Mucosa of rectum (tissue), 2 donors: ENCODE measurements around the gene SORBS2.

Source experiments
- H3K27ac ChIP-seq, 2 donors: one replicate each; pipeline ENCODE4 v1.7.0; 2013; ENCODE audit warnings: inconsistent platforms in 2 of 2, low read depth in 2 of 2, low read length in 2 of 2
- H3K27me3 ChIP-seq, 2 donors: one replicate each; pipeline ENCODE4 v1.7.0; 2013; ENCODE audit warnings: low read length in 2 of 2; ENCODE audit not compliant: control insufficient read depth in 2 of 2, insufficient read depth in 2 of 2
- H3K36me3 ChIP-seq, 2 donors: one replicate each; pipeline ENCODE4 v1.7.0; 2013; ENCODE audit warnings: low read length in 2 of 2; ENCODE audit not compliant: control insufficient read depth in 2 of 2, insufficient read depth in 2 of 2
- H3K4me1 ChIP-seq, 2 donors: one replicate each; pipeline ENCODE4 v1.7.0; 2013; ENCODE audit warnings: low read length in 2 of 2, mild to moderate bottlenecking in 1 of 2; ENCODE audit not compliant: control insufficient read depth in 2 of 2, insufficient read depth in 2 of 2
- H3K4me3 ChIP-seq, 2 donors: one replicate each; pipeline ENCODE4 v1.7.0; 2013; ENCODE audit warnings: low read length in 2 of 2
- H3K9ac ChIP-seq, 2 donors: one replicate each; pipeline ENCODE4 v1.7.0; 2013; ENCODE audit warnings: low read length in 2 of 2, low read depth in 1 of 2, mild to moderate bottlenecking in 1 of 2
- H3K9me3 ChIP-seq, 2 donors: one replicate each; pipeline ENCODE4 v1.7.0; 2013; ENCODE audit warnings: low read length in 2 of 2; ENCODE audit not compliant: control insufficient read depth in 2 of 2
- donor health status: healthy.
- donor health status: Normal muscosa, but diverticular disease.

SORBS2 gene

DNA sequence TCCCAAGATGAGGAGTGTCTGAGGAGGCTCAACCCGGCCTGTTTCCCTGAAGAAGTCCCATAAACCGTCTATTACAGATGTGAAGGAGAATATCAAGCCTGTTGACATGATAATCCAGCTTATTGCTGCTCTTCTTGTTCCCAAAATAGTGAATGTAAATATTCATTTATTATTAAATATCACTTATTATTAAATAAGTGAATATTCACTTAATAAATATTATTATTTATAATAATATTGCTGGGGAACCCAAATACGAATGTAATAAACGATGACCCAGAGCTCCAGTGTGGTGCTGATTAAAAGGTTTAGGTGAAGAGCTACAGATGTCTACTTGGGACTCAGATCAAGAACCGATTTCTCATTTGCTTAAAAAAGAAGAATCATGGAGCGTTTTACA lies 23.8 kb upstream of the SORBS2 start:
- H3K4me1 ChIP-seq = peaks cover 18 to 21% of the 10 kb centered on the region in 2 donors

DNA sequence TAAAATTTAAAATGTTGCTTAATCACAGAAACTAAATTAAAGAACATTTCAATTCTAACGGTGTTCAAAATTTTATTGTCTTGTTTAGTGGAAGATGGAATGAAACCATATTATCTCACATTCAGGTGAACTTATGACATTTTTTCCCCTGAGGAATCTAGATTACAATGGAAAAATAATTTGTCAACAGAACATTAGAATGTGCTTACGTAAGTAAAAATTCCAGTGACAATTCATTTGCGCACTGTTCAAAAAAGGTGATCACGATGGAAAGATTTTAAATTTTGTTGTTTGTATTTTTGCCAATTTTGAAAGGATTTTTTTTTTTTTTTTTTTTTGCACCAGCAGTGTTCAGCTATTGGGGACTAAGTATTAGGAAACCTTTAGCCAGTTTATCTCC lies 23.3 kb upstream of the SORBS2 start:
- Histone ChIP-seq H3K4me3 (no peak overlapping the region), H3K4me1 (peaks cover 18 to 21% of the 10 kb centered on the region in 2 donors), H3K27me3 (no peaks in the 10 kb centered on the region), H3K9ac (no peak overlapping the region), H3K27ac (no peak overlapping the region), H3K36me3 (no peaks in the 10 kb centered on the region), H3K9me3 (no peaks in the 10 kb centered on the region)

More for the DNA sequence above, 23.8 kb upstream of the SORBS2 start:
- H3K27ac ChIP-seq = no peak overlapping the region
- H3K9me3 ChIP-seq = no peaks in the 10 kb centered on the region
- H3K27me3 ChIP-seq = no peaks in the 10 kb centered on the region
- H3K36me3 ChIP-seq = no peaks in the 10 kb centered on the region
- H3K4me3 ChIP-seq = no peak overlapping the region
- no peak overlapping the region for H3K9ac ChIP-seq

DNA sequence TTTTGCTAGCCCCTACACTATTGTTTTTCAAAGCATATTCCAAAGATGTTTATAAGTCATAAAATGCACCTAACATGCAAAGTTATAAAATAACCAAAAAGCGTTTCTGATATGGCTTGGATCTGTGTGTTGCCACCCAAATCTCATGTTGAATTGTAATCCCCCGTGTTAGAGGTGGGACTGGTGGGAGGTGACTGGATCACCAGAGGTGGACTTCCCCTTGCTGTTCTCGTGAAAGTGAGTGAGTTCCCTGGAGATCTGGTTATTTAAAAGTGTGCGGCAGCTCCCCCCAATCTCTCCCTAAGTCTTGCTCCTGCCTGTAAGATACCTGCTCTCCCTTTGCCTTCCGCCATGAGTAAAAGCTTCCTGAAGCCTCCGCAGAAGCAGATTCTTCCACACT lies 22.8 kb upstream of the SORBS2 start:
- H3K9ac ChIP-seq = no peak overlapping the region
- H3K36me3 ChIP-seq = no peaks in the 10 kb centered on the region
- H3K4me3 ChIP-seq = no peak overlapping the region
- no peaks in the 10 kb centered on the region for H3K9me3 ChIP-seq
- H3K27me3 ChIP-seq = no peaks in the 10 kb centered on the region
- no peak overlapping the region for H3K27ac ChIP-seq
- H3K4me1 ChIP-seq = peaks cover 12 to 17% of the 10 kb centered on the region in 2 donors

DNA sequence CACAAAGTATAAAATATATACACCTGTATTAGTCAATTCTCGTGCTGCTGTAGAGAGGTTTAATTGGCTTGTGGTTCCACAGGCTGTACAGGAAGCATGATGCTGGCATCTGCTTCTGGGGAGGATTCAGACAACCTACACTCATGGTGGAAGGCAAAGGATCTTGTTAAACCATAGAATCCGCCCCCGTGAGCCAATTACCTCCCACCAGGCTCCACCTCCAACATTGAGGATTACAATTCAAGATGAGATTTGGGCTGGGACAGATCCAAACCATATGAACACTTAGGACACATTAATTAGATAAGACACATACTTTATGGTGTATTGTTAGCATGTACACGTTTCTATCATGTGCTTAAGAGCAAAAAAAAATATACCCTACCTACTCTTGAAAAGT lies 22.1 kb upstream of the SORBS2 start:
- peaks cover 8 to 13% of the 10 kb centered on the region in 2 donors for H3K4me1 ChIP-seq
- H3K4me3 ChIP-seq = no peak overlapping the region
- no peaks in the 10 kb centered on the region for H3K9me3 ChIP-seq
- no peak overlapping the region for H3K27ac ChIP-seq
- no peak overlapping the region for H3K9ac ChIP-seq
- H3K36me3 ChIP-seq = no peaks in the 10 kb centered on the region
- no peaks in the 10 kb centered on the region for H3K27me3 ChIP-seq

DNA sequence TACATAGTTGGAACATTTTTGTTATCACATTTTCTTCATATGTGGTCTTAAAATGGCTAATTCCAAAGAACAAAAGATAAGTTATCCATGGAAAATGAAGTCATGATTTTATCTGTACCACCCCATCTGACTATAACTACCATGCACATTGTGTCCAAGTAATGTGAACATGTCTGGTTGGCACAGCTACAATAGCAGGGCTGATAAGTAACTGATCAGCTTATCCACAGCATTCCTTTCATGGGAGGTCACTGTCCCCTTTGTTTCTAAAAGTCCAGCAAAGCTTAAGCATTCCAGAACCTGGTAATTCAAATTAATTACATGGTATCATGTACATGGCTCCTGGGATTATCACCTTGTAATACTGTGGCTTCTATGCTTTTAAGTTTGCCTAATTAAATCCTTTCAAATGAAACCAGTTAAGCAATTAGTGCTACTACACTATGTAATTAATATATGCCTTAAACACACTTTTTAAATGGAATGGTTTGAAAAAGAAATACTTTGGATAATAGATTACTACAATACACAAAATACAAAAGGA lies 21.1 kb upstream of the SORBS2 start:
- Histone ChIP-seq H3K9ac (no peak overlapping the region), H3K4me1 (peaks cover 0 to 3% of the 10 kb centered on the region in 2 donors), H3K27me3 (no peaks in the 10 kb centered on the region), H3K4me3 (no peak overlapping the region), H3K9me3 (no peaks in the 10 kb centered on the region), H3K36me3 (no peaks in the 10 kb centered on the region), H3K27ac (no peak overlapping the region)

DNA sequence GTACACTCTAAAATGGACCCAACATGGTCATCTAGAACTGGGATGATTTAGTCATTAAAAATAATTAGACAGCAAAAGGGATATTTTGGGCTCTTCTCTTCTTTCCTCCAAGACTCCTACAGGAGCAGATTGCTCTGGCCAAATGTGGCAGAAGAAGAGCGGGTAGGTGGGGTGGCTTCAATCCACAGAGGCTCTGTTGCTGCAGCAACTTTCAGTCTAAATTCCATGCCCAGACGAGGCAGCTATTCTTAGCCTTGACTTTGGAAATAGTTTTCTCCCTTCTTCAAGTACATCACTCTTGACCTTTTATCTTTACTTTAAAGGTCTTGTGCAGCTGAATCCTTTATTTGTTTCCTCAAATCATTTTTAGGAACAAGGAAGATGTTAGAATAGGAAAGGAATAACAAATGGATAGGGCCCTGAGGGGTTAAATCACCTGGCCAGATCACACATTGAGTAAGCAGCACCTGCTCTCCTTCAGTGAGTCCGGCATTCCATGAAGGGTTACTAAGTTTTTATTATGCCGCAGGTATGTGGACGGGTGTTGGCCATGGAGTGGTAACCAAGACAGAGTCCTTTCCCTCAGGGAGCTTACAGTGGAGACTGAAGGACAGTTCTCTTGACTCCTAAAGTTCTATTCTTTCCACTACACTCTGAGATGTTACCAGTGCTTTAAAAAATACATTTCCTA lies 19.3 kb upstream of the SORBS2 start:
- no peak overlapping the region for H3K27ac ChIP-seq

DNA sequence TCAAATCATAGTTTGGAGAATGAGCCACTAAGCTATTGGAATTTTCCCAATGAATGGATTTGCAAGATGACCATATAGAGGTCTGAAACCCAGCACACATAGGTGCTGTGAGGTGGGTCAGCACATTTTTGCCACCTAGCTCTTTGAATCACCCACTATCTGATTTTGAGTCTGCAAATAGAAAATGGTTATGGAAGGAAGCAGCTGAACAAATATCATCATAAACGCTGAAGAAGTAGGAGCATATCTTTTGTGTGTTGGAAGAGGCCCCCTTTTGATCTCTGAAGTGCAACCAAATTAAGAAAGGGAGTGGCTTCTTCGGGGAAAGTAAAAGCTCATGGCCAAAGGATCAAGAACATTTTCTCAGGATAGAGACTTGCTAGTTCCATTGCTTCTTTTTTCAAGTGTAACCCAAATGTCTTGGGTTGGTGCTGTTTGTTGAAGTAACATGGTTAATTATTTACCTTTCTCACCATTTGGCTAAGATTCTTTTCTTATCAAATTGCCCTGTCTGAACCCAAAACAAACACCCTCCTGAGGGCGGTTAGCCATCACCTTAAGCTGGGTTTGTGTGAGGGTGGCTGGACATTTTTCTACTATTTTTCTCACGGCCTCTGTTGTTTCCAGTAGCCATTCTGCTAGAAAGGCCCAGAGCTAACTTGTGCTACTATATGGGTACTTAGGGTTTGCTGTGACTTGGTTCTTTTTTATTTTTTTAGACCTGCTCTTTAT lies 18.4 kb upstream of the SORBS2 start:
- Histone ChIP-seq H3K36me3 (no peaks in the 10 kb centered on the region), H3K27me3 (no peaks in the 10 kb centered on the region), H3K27ac (no peak overlapping the region), H3K9ac (no peak overlapping the region), H3K4me3 (no peak overlapping the region), H3K9me3 (no peaks in the 10 kb centered on the region), H3K4me1 (no peaks in the 10 kb centered on the region)

More for the DNA sequence above, 19.3 kb upstream of the SORBS2 start:
- H3K27me3 ChIP-seq = no peaks in the 10 kb centered on the region
- no peak overlapping the region for H3K4me3 ChIP-seq
- H3K9ac ChIP-seq = no peak overlapping the region
- H3K4me1 ChIP-seq = no peaks in the 10 kb centered on the region
- no peaks in the 10 kb centered on the region for H3K9me3 ChIP-seq
- H3K36me3 ChIP-seq = no peaks in the 10 kb centered on the region

DNA sequence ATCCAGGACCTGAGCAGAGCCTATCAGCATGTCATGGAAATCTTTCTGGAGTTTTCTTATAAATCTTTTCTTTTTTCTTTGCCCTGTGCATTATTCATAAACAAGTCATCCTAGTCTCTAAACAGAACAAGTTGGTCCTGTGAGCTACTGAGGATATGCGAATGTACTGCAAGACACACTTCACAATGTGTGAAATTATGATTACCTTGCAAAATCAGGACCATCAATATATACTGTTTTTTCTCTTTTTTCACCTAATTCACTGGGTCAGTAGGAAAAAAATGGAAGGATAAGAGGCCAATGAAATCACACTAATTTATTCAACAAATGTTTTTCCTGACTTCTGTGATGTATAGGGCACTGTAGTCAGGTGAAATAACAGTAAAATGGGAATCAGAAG lies 14.4 kb upstream of the SORBS2 start:
- Histone ChIP-seq H3K4me3 (no peak overlapping the region), H3K9ac (no peak overlapping the region), H3K27ac (no peak overlapping the region), H3K36me3 (no peaks in the 10 kb centered on the region), H3K4me1 (no peaks in the 10 kb centered on the region), H3K27me3 (no peaks in the 10 kb centered on the region), H3K9me3 (no peaks in the 10 kb centered on the region)

DNA sequence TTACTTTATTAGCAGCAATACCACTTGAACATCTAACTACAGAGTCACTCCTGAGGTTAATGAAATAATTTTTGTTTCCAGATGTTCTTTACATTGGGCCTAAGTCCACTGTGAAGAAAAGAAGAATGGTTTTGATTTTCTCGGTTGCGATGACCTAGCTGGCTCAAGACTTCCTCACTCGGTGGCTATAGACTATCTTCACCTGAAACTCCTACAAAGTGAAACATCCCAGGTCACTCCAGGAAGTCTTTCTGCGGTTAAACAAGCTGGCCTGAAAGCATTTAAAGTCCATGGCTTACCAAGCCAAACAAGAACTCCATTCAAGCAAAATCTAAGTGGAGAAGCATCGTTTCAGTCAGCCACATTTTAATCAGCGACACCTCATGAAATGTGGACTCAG lies 13.7 kb upstream of the SORBS2 start:
- Histone ChIP-seq H3K27me3 (no peaks in the 10 kb centered on the region), H3K9ac (no peak overlapping the region), H3K4me3 (no peak overlapping the region), H3K36me3 (no peaks in the 10 kb centered on the region), H3K4me1 (no peaks in the 10 kb centered on the region), H3K9me3 (no peaks in the 10 kb centered on the region), H3K27ac (no peak overlapping the region)

DNA sequence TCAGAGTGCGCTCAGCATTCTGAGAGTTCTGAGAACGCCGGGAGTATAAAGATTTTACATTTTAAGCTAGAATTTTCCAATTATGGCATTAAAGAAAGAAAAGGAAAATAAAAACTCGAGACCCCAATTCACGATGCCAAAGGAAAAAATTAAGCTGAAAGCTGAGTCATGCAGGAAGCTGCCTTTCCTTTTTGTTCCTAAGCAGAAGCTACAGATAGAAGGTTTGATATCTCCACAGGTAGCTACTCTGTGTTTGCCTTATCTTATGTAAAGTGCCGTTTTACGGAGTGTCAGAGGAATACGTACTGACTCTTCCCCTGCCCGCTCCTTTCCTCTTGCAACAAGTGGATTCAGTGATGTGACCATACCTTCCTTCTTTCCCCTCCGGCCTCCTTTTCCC lies 10.8 kb upstream of the SORBS2 start:
- no peak overlapping the region for H3K27ac ChIP-seq
- H3K4me1 ChIP-seq = no peaks in the 10 kb centered on the region
- H3K9ac ChIP-seq = no peak overlapping the region
- H3K27me3 ChIP-seq = no peaks in the 10 kb centered on the region
- no peaks in the 10 kb centered on the region for H3K36me3 ChIP-seq
- H3K4me3 ChIP-seq = no peak overlapping the region
- H3K9me3 ChIP-seq = no peaks in the 10 kb centered on the region
